Measurements from ENCODE around the gene NPIPB8. TPM values are rescaled to one million over a fixed set of nuclear protein-coding genes. Genes with fewer than 3 reads are reported as not detected.
"Not testable (repeated sequence)": the region's sequence is repeated elsewhere in the genome, so short reads cannot be mapped to it uniquely, and the experiment has no call there.

Gene NPIPB8
- total and polyA plus RNA-seq, 4 experiments from 2014 or later = not detected

- CTCF ChIA-PET (ENCODE audit: partially characterized antibody); H3K27me3 Mint-ChIP-seq; H3K4me3 ChIP-seq (ENCODE audit: low read length in 2 of 2); H3K27ac ChIP-seq (ENCODE audit: low read depth, low read length); H3K9me3 Mint-ChIP-seq; H3K4me3 Mint-ChIP-seq; H3K36me3 Mint-ChIP-seq; H3K4me1 ChIP-seq (ENCODE audit: insufficient read depth, low read length); H3K36me3 ChIP-seq (ENCODE audit: insufficient read depth, low read length); intact Hi-C loops (cut with micrococcal nuclease); POLR2A ChIA-PET (ENCODE audit: partially characterized antibody); H3K4me1 Mint-ChIP-seq; H3K9me3 ChIP-seq (ENCODE audit: control insufficient read depth in 1 of 2, low read length in 2 of 2); H3K27ac Mint-ChIP-seq; H3K27me3 ChIP-seq (ENCODE audit: insufficient read depth, low read length); DNase-seq: not testable (repeated sequence)
Observed at GRCh38 chr16:28700349-28700748, 62.5 kb downstream of the NPIPB8 start.

- H3K36me3 ChIP-seq (ENCODE audit: insufficient read depth, low read length); H3K9me3 Mint-ChIP-seq; H3K27ac Mint-ChIP-seq; H3K4me1 Mint-ChIP-seq; H3K27me3 Mint-ChIP-seq; DNase-seq; H3K36me3 Mint-ChIP-seq; CTCF ChIA-PET (ENCODE audit: partially characterized antibody); H3K27ac ChIP-seq (ENCODE audit: low read depth, low read length); H3K27me3 ChIP-seq (ENCODE audit: insufficient read depth, low read length); H3K4me1 ChIP-seq (ENCODE audit: insufficient read depth, low read length); intact Hi-C loops (cut with micrococcal nuclease); H3K4me3 ChIP-seq (ENCODE audit: low read length in 2 of 2); H3K4me3 Mint-ChIP-seq; POLR2A ChIA-PET (ENCODE audit: partially characterized antibody); H3K9me3 ChIP-seq (ENCODE audit: control insufficient read depth in 1 of 2, low read length in 2 of 2): not testable (repeated sequence)
Observed at GRCh38 chr16:28701384-28701783, 63.5 kb downstream of the NPIPB8 start.

DNA sequence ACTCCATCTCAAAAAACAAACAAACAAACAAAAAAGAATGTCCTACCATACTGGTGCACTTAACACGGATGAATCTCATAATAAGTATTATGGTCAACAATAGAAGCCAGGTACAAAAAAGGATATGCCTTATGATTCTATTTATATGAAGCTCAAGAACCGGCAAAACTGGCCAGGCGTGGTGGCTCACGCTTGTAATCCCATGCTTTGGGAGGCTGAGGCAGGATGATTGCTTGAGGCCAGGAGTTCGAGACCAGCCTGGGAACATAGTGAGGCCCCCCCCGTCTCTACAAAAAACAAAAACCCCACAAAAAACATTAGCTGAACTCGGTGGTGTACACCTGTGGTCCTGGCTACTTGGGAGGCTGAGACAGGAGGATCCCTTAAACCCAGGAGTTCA lies 66.4 kb downstream of the NPIPB8 start:
- H3K27ac Mint-ChIP-seq; H3K27me3 ChIP-seq (ENCODE audit: insufficient read depth, low read length); H3K36me3 ChIP-seq (ENCODE audit: insufficient read depth, low read length); H3K27ac ChIP-seq (ENCODE audit: low read depth, low read length); intact Hi-C loops (cut with micrococcal nuclease); H3K36me3 Mint-ChIP-seq; H3K4me1 Mint-ChIP-seq; H3K9me3 Mint-ChIP-seq; H3K4me3 Mint-ChIP-seq; POLR2A ChIA-PET (ENCODE audit: partially characterized antibody); H3K4me3 ChIP-seq (ENCODE audit: low read length in 2 of 2); H3K4me1 ChIP-seq (ENCODE audit: insufficient read depth, low read length); DNase-seq; H3K27me3 Mint-ChIP-seq; CTCF ChIA-PET (ENCODE audit: partially characterized antibody); H3K9me3 ChIP-seq (ENCODE audit: control insufficient read depth in 1 of 2, low read length in 2 of 2): not testable (repeated sequence)

Other genes starting within 250 kb of the NPIPB8 start
- 10 to 100 TPM; 31.4 to 39.2 TPM for gene EIF3CL, start 234.2 kb upstream of the NPIPB8 start, total RNA-seq
- 10 to 100 TPM in 1 of 2 donors, 1 to 10 TPM in 1; 9.3 to 33.1 TPM for gene EIF3CL, start 234.2 kb upstream of the NPIPB8 start, polyA plus RNA-seq
- 1 to 10 TPM in 1 of 2 experiments, under 1 TPM in 1; 0.72 to 1.1 TPM for gene NPIPB7, start 165.7 kb upstream of the NPIPB8 start, total RNA-seq
- not detected for gene NPIPB7, start 165.7 kb upstream of the NPIPB8 start, polyA plus RNA-seq
- gene CLN3, start 146.0 kb upstream of the NPIPB8 start, total RNA-seq = 10 to 100 TPM; 62.1 to 63.6 TPM
- gene CLN3, start 146.0 kb upstream of the NPIPB8 start, polyA plus RNA-seq = 10 to 100 TPM; 16.8 to 33.7 TPM
- gene APOBR, start 143.4 kb upstream of the NPIPB8 start, total RNA-seq = 1 to 10 TPM; 9.1 to 9.9 TPM
- gene APOBR, start 143.4 kb upstream of the NPIPB8 start, polyA plus RNA-seq = 1 to 10 TPM in 1 of 2 donors, under 1 TPM in 1; 0.12 to 3.5 TPM
- gene IL27, start 131.2 kb upstream of the NPIPB8 start, total RNA-seq = not detected
- gene IL27, start 131.2 kb upstream of the NPIPB8 start, polyA plus RNA-seq = not detected
- not detected for gene NUPR1, start 99.1 kb upstream of the NPIPB8 start, total RNA-seq
- gene NUPR1, start 99.1 kb upstream of the NPIPB8 start, polyA plus RNA-seq = not detected
- gene SGF29, start 84.1 kb upstream of the NPIPB8 start, total RNA-seq = 10 to 100 TPM; 67.5 to 70.0 TPM
- gene SGF29, start 84.1 kb upstream of the NPIPB8 start, polyA plus RNA-seq = 10 to 100 TPM; 53.8 to 86.9 TPM
- gene SULT1A2, start 41.0 kb upstream of the NPIPB8 start, total RNA-seq = under 1 TPM; 0.25 to 0.49 TPM
- gene SULT1A2, start 41.0 kb upstream of the NPIPB8 start, polyA plus RNA-seq = under 1 TPM; 0.18 TPM
- gene SULT1A1, start 28.0 kb upstream of the NPIPB8 start, total RNA-seq = 10 to 100 TPM; 12.4 to 13.2 TPM
- 1 to 10 TPM; 4.7 to 6.3 TPM for gene SULT1A1, start 28.0 kb upstream of the NPIPB8 start, polyA plus RNA-seq
- gene EIF3C, start 73.4 kb downstream of the NPIPB8 start, total RNA-seq = 100 to 1,000 TPM; 323 to 355 TPM
- gene EIF3C, start 73.4 kb downstream of the NPIPB8 start, polyA plus RNA-seq = 100 to 1,000 TPM; 180 to 257 TPM
- 1 to 10 TPM; 2.9 to 3.0 TPM for gene NPIPB9, start 113.7 kb downstream of the NPIPB8 start, total RNA-seq
- not detected for gene NPIPB9, start 113.7 kb downstream of the NPIPB8 start, polyA plus RNA-seq
- 100 to 1,000 TPM; 262 to 266 TPM for gene ATXN2L, start 184.9 kb downstream of the NPIPB8 start, total RNA-seq
- 10 to 100 TPM in 1 of 2 donors, 1 to 10 TPM in 1; 7.1 to 38.5 TPM for gene ATXN2L, start 184.9 kb downstream of the NPIPB8 start, polyA plus RNA-seq
- 100 to 1,000 TPM in 1 of 2 experiments, 10 to 100 TPM in 1; 98.0 to 108 TPM for gene TUFM, start 208.3 kb downstream of the NPIPB8 start, total RNA-seq
- 100 to 1,000 TPM; 138 to 198 TPM for gene TUFM, start 208.3 kb downstream of the NPIPB8 start, polyA plus RNA-seq
- 100 to 1,000 TPM; 127 TPM for gene SH2B1, start 225.8 kb downstream of the NPIPB8 start, total RNA-seq
- 1 to 10 TPM; 3.1 to 4.0 TPM for gene SH2B1, start 225.8 kb downstream of the NPIPB8 start, polyA plus RNA-seq
- under 1 TPM; 0.67 to 0.94 TPM for gene ATP2A1, start 240.4 kb downstream of the NPIPB8 start, total RNA-seq
- not detected for gene ATP2A1, start 240.4 kb downstream of the NPIPB8 start, polyA plus RNA-seq